H9 (cell line): ENCODE results near the gene ATG2B. TPM values are rescaled to one million over a fixed set of nuclear protein-coding genes. Genes with fewer than 3 reads are reported as not detected.

ENCODE experiments used
- DNase-seq: peaks from one replicate; pipeline ENCODE4 v3.0.0-alpha.2; 2017
- H2AFZ ChIP-seq: one replicate; pipeline ENCODE4 v1.6.1; 2013; ENCODE audit warnings: mild to moderate bottlenecking, low read length, control low read depth, moderate library complexity
- H2AK5ac ChIP-seq: 2 replicates; pipeline ENCODE4 v1.6.1; 2013; ENCODE audit warnings: low read length, control low read depth, mixed read lengths; ENCODE audit not compliant: insufficient read length
- H2BK120ac ChIP-seq: one replicate; pipeline ENCODE4 v1.6.1; 2013; ENCODE audit warnings: low read depth, mild to moderate bottlenecking, low read length, control low read depth, inconsistent platforms; ENCODE audit not compliant: poor library complexity, severe bottlenecking
- H2BK12ac ChIP-seq: 2 replicates; pipeline ENCODE4 v1.6.1; 2013; ENCODE audit warnings: low read length, control low read depth, mixed read lengths, low read depth; ENCODE audit not compliant: insufficient read length
- H2BK15ac ChIP-seq: 2 replicates; pipeline ENCODE4 v1.6.1; 2013; ENCODE audit warnings: low read depth, low read length, control low read depth
- H2BK20ac ChIP-seq: one replicate; pipeline ENCODE4 v1.6.1; 2013; ENCODE audit warnings: low read depth, mild to moderate bottlenecking, low read length, control low read depth, inconsistent platforms; ENCODE audit not compliant: poor library complexity, severe bottlenecking
- H2BK5ac ChIP-seq: 2 replicates; pipeline ENCODE4 v1.6.1; 2013; ENCODE audit warnings: low read length, control low read depth, mixed read lengths; ENCODE audit not compliant: insufficient read length
- H3K14ac ChIP-seq: 2 replicates; pipeline ENCODE4 v1.6.1; 2013; ENCODE audit warnings: low read length, control low read depth; ENCODE audit not compliant: insufficient read depth
- H3K18ac ChIP-seq: 2 replicates; pipeline ENCODE4 v1.6.1; 2013; ENCODE audit warnings: low read depth, mild to moderate bottlenecking, mixed read lengths, low read length, control low read depth; ENCODE audit not compliant: insufficient read length
- H3K23ac ChIP-seq: 2 replicates; pipeline ENCODE4 v1.6.1; 2013; ENCODE audit warnings: low read length, control low read depth, mixed read lengths, low read depth; ENCODE audit not compliant: insufficient read length
- H3K23me2 ChIP-seq: 2 replicates; pipeline ENCODE4 v1.6.1; 2013; ENCODE audit warnings: low read depth, mild to moderate bottlenecking, mixed read lengths, low read length, control low read depth; ENCODE audit not compliant: insufficient read length, poor library complexity, severe bottlenecking
- H3K27ac ChIP-seq: 2 replicates; pipeline ENCODE4 v1.5.1; 2013; ENCODE audit warnings: low read length, control low read depth, mixed read lengths, low read depth; ENCODE audit not compliant: insufficient read length
- H3K27me3 ChIP-seq: 2 replicates; pipeline ENCODE4 v1.6.1; 2013; ENCODE audit warnings: low read length, control low read depth, inconsistent platforms; ENCODE audit not compliant: insufficient read depth
- H3K4ac ChIP-seq: 2 replicates; pipeline ENCODE4 v1.6.1; 2013; ENCODE audit warnings: low read depth, mild to moderate bottlenecking, control low read depth, inconsistent platforms, low read length, moderate library complexity
- H3K4me1 ChIP-seq: 2 replicates; pipeline ENCODE4 v1.6.1; 2013; ENCODE audit warnings: low read length, control low read depth, inconsistent platforms; ENCODE audit not compliant: insufficient read depth
- H3K4me2 ChIP-seq: 2 replicates; pipeline ENCODE4 v1.6.1; 2013; ENCODE audit warnings: low read length, control low read depth, mixed read lengths; ENCODE audit not compliant: insufficient read length, insufficient read depth
- H3K56ac ChIP-seq: 2 replicates; pipeline ENCODE4 v1.6.1; 2013; ENCODE audit warnings: low read depth, mild to moderate bottlenecking, mixed read lengths, low read length, control low read depth; ENCODE audit not compliant: insufficient read length
- H3K79me1 ChIP-seq: 2 replicates; pipeline ENCODE4 v1.6.1; 2013; ENCODE audit warnings: low read depth, mild to moderate bottlenecking, moderate library complexity, low read length, control low read depth, inconsistent platforms; ENCODE audit not compliant: insufficient read depth, poor library complexity, severe bottlenecking
- H3K79me2 ChIP-seq: 2 replicates; pipeline ENCODE4 v1.6.1; 2013; ENCODE audit warnings: low read length, control low read depth, inconsistent platforms; ENCODE audit not compliant: insufficient read depth
- H3K9ac ChIP-seq: 2 replicates; pipeline ENCODE4 v1.6.1; 2013; ENCODE audit warnings: low read length, control low read depth, mixed read lengths; ENCODE audit not compliant: insufficient read length; ENCODE audit errors: extremely low read depth
- H3K9me3 ChIP-seq: one replicate; pipeline ENCODE4 v1.6.1; 2013; ENCODE audit warnings: low read depth, low read length, inconsistent platforms; ENCODE audit not compliant: control insufficient read depth
- H3T11ph ChIP-seq: one replicate; pipeline ENCODE4 v1.6.1; 2013; ENCODE audit warnings: mild to moderate bottlenecking, low read length, control low read depth, inconsistent platforms
- H4K20me1 ChIP-seq: one replicate; pipeline ENCODE4 v1.6.1; 2013; ENCODE audit not compliant: control insufficient read depth, insufficient read length, insufficient read depth
- H4K5ac ChIP-seq: 2 replicates; pipeline ENCODE4 v1.6.1; 2013; ENCODE audit warnings: low read depth, mild to moderate bottlenecking, mixed read lengths, low read length, control low read depth; ENCODE audit not compliant: insufficient read length
- H4K8ac ChIP-seq: replicated peaks from 2 replicates; pipeline ENCODE4 v1.6.1; 2013; ENCODE audit warnings: low read length, control low read depth, mixed read lengths, low read depth; ENCODE audit not compliant: insufficient read length
- H4K91ac ChIP-seq: 2 replicates; pipeline ENCODE4 v1.6.1; 2013; ENCODE audit warnings: low read depth, mild to moderate bottlenecking, moderate library complexity, mixed read lengths, low read length, control low read depth; ENCODE audit not compliant: insufficient read length
- H3K27ac Mint-ChIP-seq, 3 experiments: 2 replicates in 2 of 3; 3 replicates in 1 of 3; pipeline ENCODE4 v1.8.0; 2020 to 2021; ENCODE audit warnings: mixed read lengths in 3 of 3, mild to moderate bottlenecking in 1 of 3, moderate library complexity in 1 of 3
- H3K27me3 Mint-ChIP-seq: 2 replicates; pipeline ENCODE4 v1.8.0; 2021; ENCODE audit warnings: low read depth, mild to moderate bottlenecking, moderate library complexity, mixed read lengths
- H3K36me3 Mint-ChIP-seq, 3 experiments: 2 replicates in 2 of 3; 3 replicates in 1 of 3; pipeline ENCODE4 v1.8.0; 2020 to 2021; ENCODE audit warnings: low read depth in 3 of 3, mixed read lengths in 3 of 3; ENCODE audit not compliant: insufficient read depth in 1 of 3
- H3K4me1 Mint-ChIP-seq, 2 experiments: 2 replicates each; pipeline ENCODE4 v1.8.0; 2020; ENCODE audit warnings: mixed read lengths in 2 of 2
- H3K4me3 Mint-ChIP-seq, 2 experiments: 2 replicates in 1 of 2; 3 replicates in 1 of 2; pipeline ENCODE4 v1.8.0; 2020 to 2021; ENCODE audit warnings: mild to moderate bottlenecking in 2 of 2, mixed read lengths in 2 of 2, moderate library complexity in 1 of 2
- H3K9me3 Mint-ChIP-seq, 2 experiments: 2 replicates in 1 of 2; 3 replicates in 1 of 2; pipeline ENCODE4 v1.8.0; 2020; ENCODE audit warnings: mild to moderate bottlenecking in 2 of 2, mixed read lengths in 2 of 2, moderate library complexity in 1 of 2
- whole genome bisulfite sequencing: extraction: QIAGEN DNeasy Blood & Tissue Kit; methylation state at CpG from one replicate; pipeline ENCODE4 v1.1.7; 2013; ENCODE audit warnings: missing lambda C conversion rate, low lambda C conversion rate, mixed read lengths; ENCODE audit not compliant: insufficient read length; ENCODE audit errors: extremely low coverage; 5-methylcytosine and 5-hydroxymethylcytosine counted together
- total RNA-seq: library from RNA; stranded (reverse); gene quantifications from 2 replicates; pipeline ENCODE4 v1.2.1, GENCODE V29; 2021
- TF ChIP-seq, protein P1 (sequence below): fragments of 200-600 bp; sonication (generic); conservative IDR thresholded peaks from 3 replicates; pipeline ENCODE4 v1.8.0; 2021; ENCODE audit warnings: antibody characterized with exemption, mild to moderate bottlenecking

Gene ATG2B
- total RNA-seq, 1 experiment from 2014 or later = 12.6 TPM

DNA sequence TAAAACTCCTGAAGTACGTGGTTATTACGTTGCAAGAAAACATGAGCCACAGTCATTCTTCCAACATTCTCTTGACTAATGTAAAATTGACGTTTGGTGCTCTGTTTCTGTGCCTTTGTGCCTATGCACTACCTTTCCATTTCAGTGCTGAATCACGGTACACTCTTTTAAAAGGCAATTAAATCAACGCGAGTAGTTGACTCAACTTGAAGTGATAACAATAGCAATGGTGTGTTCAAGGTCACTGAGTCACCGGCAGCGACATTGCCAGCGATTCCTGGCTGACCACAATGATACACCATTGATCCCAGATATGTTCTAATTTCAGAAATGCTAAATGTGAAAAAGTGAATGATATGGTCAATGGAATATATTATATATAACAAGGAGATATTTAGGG, 46.6 kb upstream of the ATG2B start:
- no peaks in the 10 kb centered on the region for H3K36me3 Mint-ChIP-seq
- WGBS = no CpG with 5 or more reads among the region's 9 CpGs
- Histone ChIP-seq H2BK20ac (no peak overlapping the region), H3K4me2 (no peak overlapping the region), H3K9ac (no peak overlapping the region), H4K20me1 (no peaks in the 10 kb centered on the region), H2AK5ac (no peak overlapping the region), H3K23ac (no peak overlapping the region), H3K4me1 (no peaks in the 10 kb centered on the region), H2BK12ac (no peak overlapping the region), H2BK120ac (no peak overlapping the region), H3K14ac (no peak overlapping the region), H2AFZ (no peak overlapping the region), H3K79me1 (no peaks in the 10 kb centered on the region), H2BK15ac (no peak overlapping the region), H3K79me2 (no peaks in the 10 kb centered on the region), H2BK5ac (no peak overlapping the region), H4K5ac (no peak overlapping the region), H3T11ph (no peak overlapping the region), H4K91ac (no peak overlapping the region), H3K23me2 (no peaks in the 10 kb centered on the region), H3K56ac (no peak overlapping the region), H3K27ac (no peak overlapping the region), H3K9me3 (no peaks in the 10 kb centered on the region), H3K27me3 (no peaks in the 10 kb centered on the region), H3K18ac (no peak overlapping the region), H4K8ac (no peak overlapping the region), H3K4ac (no peak overlapping the region)
- H3K4me3 Mint-ChIP-seq = no peak overlapping the region
- DNase-seq = no peak
- no peaks in the 10 kb centered on the region for H3K9me3 Mint-ChIP-seq
- TF ChIP-seq, protein P1, sequence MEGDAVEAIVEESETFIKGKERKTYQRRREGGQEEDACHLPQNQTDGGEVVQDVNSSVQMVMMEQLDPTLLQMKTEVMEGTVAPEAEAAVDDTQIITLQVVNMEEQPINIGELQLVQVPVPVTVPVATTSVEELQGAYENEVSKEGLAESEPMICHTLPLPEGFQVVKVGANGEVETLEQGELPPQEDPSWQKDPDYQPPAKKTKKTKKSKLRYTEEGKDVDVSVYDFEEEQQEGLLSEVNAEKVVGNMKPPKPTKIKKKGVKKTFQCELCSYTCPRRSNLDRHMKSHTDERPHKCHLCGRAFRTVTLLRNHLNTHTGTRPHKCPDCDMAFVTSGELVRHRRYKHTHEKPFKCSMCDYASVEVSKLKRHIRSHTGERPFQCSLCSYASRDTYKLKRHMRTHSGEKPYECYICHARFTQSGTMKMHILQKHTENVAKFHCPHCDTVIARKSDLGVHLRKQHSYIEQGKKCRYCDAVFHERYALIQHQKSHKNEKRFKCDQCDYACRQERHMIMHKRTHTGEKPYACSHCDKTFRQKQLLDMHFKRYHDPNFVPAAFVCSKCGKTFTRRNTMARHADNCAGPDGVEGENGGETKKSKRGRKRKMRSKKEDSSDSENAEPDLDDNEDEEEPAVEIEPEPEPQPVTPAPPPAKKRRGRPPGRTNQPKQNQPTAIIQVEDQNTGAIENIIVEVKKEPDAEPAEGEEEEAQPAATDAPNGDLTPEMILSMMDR = no peak
- peaks cover 0 to 5% of the 10 kb centered on the region in 2 experiments; a peak in 1 of 4 replicates for H3K4me1 Mint-ChIP-seq
- H3K27me3 Mint-ChIP-seq = no peaks in the 10 kb centered on the region
- H3K27ac Mint-ChIP-seq = no peak overlapping the region
